Mucosa of gallbladder (tissue), 1 donor: ENCODE results near the gene DENND2A. TPM values are rescaled to one million over a fixed set of nuclear protein-coding genes. Genes with fewer than 3 reads are reported as not detected.
"Not testable (repeated sequence)": the region's sequence is repeated elsewhere in the genome, so short reads cannot be mapped to it uniquely, and the experiment has no call there.

Experiments
- DNase-seq: peaks from one replicate; pipeline ENCODE4 v3.0.0-alpha.2; 2020; ENCODE audit warnings: low spot score
- total RNA-seq: library from RNA; stranded (reverse); gene quantifications from one replicate; pipeline ENCODE4 v1.2.1, GENCODE V29; 2021
- donor health status: DM: no; HTN: no; CAD: no.

DENND2A gene
- total RNA-seq, 1 donor from 2014 or later: 14.0 TPM

DNA sequence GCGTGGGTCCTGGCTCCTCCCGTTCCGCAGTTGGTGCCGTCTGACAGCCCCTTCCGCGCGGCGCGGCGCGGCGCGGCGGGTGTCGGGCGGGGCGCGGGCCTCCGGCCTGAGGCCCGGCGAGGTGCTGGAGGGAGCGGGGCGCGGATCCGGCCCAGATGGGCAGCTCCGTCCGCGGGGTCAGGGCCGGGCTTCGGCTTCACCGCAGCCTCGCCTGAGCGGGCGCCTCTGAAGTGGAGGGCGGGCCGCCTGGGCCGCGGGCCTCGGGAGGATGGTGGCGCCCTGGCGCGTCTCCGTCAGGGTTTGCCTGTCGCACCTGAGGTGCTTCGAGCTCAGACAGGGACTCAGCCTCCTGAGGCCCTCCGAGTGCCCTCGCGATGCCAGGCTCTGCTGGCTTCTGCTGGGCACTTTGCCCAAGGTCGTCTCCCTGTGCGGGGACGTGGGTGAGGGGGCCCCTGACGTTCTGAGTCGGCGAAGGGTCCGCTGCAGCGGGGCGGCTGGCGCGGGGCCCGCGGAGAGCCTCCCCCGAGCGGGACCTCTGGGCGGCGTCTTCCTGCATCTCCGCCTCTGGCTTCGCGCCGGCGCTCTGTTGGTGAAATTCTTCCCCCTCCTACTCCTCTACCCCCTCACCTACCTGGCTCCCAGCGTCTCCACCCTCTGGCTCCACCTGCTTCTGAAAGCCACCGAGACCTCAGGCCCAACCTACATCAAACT, 32.6 kb upstream of the DENND2A start:
- DNase-seq: peak; percentile 31

DNA sequence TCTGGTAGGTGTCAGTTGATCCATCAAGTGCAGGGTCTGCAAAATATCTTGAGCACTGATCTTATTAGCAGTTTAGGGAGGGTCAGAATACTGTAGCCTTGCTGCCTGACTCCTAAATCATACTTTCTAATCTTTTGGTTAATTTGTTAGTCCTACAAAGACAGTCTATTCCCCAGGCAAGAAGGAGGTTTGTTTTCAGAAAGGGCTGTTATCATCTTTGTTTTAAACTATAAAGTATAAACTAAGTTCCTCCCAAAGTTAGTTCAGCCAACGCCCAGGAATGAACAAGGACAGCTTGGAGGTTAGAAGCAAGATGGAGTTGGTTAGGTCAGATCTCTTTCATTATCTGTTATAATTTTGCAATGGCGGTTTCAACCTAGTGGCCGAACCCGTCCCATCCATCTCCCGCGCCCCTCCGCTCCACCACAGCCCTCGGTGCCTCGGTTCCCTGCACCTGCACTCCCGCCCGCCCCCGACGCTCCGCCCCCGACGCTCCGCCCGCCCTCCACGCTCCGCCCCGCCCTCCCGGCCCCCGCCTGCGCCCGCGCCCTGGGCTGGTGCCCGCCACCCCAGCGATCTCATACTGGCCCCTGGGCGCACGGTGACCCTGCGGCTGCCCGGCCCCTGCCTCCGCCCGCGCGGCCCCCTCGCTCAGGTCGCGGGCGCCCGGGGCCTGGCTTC, 31.9 kb upstream of the DENND2A start, which contains the start of gene ADCK2:
Gene ADCK2, plus strand, starts transcription at position 564 of the 681 bp plus-strand sequence. CDS start 386 bp downstream, outside the sequence.
- peak; percentile 44 for DNase-seq

DNA sequence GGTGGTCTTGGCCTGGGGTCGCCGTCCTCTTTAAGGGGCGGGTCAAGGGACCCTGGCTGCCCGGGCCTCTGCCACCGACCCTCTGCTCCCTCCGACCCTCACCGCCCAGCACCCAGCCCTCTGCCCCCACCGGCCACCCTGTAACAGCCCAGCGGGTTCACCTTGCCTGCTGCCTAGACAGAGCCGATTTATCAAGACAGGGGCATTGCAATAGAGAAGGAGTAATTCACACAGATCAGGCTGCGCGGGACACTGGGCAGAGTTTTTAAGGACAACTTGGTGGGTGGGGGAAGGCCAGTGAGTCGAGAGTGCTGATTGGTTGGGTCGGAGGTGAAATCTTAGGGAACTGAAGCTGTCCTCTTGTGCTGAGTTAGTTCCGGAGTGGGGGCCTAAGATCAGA, 31.4 kb upstream of the DENND2A start:
- DNase-seq: no peak

DNA sequence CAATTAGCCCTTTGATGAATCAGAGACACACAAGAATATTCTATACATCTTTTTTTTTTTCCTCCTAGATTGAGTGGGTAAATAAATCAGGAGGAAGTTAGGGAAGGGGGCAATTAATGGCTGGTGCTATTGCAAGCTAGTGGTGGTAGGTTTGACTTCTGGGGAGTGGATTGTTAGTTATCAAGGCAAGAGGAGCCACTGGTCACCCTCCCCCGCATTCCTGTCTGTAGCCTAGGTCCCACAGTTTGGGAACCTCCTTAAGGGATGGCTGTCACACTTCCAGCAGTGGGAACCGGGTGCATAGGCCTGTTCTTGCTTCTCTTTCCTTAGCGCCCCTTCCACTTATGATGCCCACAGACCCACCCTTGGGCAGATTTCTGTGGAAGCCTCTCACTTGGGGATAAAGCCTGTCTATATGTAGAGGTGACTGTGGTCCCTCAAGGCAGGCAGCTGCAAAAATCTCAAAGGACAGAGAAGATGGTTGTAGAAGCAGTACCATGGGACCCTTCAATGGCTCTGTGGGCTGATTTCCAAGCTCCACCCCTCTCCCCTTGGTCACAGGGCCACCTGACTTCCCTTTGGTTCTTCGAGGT, 29.8 kb upstream of the DENND2A start:
- no peak for DNase-seq

DNA sequence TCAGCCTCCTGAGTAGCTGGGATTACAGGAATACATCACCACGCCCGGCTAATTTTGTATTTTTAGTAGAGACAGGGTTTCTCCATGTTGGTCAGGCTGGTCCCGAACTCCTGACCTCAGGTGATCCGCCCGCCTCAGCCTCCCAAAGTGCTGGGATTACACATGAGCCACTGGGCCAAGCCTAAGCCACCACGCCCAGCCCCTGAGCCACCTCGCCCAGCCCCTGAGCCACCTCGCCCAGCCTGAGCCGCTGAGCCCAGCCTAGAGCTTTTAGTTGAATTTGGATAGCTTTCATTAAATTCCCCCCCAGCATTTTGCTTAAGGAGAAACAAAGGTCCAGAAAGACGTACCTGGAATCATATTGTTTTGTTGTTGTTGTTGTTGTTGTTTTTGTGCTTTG, 29.2 kb upstream of the DENND2A start:
- DNase-seq: not testable (repeated sequence)

DNA sequence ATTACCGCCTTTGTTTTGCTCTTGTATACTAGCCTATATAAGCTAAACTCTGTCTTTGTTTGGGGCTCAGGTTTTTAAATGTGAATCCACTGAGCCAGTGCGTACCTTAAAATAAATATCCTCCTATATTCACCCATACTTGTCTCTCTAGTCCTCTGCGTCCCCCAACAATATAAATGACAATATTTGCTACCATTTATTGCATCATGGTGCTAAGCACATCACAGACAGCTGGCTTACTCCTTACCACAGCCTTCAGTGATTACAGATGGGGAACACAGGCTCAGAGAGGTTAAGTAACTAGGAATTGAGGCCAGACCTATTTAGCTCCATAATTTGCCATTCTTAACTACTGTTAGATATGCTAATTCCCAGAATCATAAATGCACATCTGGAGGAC, 28.7 kb upstream of the DENND2A start:
- no peak for DNase-seq

DNA sequence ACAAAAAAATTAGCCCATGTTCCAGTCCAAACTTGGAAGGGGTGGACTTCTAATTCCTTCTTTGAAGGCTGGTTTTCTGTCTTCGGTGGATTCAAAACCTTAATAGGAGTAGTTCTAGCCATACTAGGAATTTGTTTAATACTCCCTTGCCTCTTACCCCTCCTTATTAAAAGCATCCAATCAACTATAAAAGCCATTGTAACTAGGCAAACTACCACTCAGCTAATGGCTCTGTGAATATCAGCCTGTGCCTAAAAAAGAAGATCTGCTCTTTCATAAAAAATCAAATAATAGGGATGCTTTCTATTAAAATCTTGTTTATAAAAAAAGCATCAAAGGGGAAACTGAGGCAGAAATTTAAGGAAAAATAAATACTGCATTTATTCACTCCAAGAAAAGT, 28.0 kb upstream of the DENND2A start:
- no peak for DNase-seq

DNA sequence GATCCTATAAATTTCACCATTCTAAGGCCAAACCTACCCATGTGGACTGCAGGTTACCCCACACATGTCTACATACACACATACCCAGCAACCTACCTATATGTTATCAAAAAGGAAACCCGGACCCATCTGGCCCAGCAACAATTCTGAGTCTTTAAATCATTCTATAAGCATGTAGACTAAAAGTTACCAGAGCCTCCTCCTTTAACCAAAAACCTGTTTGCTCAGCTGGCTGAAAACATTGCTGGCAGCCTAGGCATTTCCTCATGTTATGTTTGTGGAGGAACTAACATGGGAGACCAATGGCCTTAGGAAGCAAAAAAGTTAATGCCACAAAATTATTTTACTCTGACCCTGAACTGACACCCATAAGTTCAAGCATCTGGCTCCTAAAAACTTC, 26.9 kb upstream of the DENND2A start:
- DNase-seq: no peak

DNA sequence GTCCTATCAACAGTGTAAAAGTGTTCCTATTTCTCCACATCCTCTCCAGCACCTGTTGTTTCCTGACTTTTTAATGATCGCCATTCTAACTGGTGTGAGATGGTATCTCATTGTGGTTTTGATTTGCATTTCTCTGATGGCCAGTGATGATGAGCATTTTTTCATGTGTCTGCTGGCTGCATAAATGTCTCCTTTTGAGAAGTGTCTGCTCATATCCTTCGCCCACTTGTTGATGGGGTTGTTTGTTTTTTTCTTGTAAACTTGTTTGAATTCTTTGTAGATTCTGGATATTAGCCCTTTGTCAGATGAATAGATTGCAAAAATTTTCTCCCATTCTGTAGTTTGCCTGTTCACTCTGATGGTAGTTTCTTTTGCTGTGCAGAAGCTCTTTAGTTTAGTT, 22.3 kb upstream of the DENND2A start:
- not testable (repeated sequence) for DNase-seq

DNA sequence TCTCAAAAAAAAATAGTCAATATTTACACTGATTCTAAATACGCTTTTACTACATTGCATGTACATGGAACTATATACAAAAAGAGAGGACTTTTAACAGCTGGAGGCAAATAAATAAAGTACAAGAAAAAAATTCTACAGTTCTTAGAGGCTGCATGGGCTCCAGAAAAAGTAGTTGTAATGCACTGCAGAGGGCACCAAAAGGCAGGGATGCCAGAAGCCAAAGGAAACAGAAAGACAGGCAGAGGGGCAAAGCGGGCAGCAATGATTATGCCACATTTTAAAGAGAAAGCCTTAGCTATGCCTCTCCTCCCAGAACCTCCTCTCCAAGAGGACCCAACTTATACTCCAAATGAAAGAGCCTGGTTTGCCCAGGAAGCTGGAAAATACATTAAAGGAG, 20.5 kb upstream of the DENND2A start:
- no peak for DNase-seq

DNA sequence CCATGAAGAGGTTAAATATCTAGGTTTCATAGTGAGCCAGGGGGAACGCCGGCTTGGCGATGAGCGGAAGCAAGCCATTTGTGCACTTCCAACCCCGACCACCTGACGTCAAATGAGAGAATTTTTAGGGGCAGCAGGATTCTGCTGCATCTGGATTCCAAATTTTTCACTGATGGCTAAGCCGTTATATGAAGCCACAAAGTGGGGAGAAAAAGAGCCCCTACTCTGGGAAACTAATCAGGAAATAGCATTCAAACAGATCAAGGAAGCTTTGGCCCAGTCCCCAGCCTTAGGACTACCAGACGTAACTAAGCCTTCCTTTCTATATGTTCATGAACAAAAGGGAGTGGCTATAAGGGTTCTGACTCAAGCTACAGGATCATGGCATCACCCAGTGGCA, 19.2 kb upstream of the DENND2A start:
- no peak for DNase-seq

DNA sequence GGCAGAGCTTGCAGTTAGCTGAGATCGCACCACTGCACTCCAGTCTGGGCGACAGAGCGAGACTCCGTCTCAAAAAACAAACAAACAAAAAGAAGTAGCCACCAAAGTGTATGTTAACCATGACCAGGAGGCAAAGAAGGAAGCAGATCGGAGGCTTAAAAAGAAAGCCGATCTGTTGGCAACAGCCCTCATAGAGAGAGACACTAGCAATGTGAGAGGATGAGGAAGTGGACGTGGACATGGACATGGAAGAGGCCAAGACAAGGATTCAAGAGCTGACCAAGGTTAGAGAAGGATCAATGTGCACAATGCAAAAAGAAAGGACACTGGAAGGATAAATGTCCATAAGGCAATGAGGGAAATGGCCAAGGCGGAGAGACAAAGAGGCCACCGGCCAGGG, 17.3 kb upstream of the DENND2A start:
- DNase-seq: no peak

DNA sequence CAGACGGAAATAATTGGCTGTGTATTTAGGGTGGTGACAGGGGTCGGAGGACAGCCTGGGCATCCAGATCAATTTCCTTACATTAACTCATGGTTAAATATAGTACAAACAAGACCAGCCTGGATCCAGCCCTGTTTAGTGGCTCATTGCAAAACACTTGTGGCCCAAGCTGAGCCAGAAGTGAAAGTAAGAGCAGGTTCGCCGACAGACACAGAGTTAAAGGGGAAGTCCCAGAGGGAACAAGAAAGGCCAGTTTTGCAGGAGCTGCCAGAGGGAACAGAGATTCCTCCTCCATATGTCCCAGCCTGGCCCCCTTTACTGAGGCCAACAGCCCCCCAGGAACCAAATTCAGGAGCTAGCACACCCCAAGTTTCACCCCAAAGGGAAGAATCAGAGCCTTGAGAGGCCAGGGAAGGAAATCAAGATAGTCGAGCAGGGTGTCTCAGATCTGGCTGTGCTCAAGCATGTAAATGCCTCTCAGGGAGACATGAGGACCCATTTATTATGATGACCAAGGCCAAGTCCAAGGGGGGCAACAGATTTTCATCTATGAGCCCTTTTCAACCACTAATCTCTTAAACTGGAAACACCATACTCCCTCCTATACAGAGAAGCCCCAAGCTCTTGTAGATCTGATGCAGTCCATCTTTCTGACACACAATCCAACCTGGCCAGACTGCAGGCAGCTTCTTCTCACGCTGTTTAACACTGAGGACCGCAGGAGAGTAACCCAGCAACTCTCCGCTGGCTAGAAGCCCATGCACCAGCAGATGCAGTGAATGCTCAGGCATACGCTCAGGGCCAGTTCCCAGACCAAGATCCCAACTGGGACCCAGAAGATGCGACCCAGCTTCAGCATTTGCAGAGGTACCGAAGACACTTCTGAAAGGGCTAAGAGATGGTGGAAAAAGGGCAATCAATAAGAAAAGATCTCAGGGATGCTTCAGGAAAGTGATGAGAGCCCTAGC, 16.2 kb upstream of the DENND2A start:
- peak; percentile 73 for DNase-seq

DNA sequence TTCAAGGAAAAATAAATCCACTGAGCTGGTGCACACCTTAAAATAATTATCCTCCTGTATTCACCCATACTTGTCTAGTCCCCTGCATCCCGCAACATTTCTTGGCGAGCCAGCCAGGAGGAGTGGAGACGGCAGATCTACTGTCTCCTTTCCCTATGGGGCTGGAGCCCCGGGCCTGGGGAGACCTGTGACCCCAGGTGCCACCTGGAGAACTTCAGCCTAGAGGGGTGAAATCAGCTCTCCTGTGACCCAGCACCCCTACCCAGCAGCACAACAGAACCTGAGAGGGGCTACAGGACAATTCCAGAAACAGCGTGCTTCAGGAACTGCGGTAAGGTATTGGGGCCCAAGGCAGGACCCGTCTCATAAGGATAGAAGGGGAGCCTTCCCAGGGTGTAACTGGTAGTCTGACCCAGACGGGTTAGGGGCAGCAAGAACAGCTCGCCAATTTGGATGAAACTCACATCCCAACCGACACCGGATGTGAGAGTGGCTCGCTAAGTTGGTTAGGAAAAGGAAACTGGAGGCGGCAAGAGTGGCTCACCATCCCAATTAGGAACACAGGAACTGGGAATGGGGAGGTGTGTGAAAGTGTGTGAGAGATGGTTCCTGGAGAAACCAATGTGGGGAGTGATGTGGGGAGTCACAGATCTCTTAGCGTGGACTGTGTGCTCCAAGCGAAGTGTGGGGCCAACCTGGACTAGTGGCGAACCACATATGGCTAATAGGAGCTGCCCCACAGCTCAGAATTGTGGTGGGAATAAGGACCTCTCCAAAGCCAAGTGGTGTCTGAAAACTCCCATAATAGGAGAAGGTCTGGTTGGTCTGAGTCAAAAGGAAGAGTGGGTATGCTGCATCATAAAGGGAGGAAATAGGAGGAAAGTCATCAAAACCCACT, 15.1 kb upstream of the DENND2A start:
- DNase-seq: no peak

DNA sequence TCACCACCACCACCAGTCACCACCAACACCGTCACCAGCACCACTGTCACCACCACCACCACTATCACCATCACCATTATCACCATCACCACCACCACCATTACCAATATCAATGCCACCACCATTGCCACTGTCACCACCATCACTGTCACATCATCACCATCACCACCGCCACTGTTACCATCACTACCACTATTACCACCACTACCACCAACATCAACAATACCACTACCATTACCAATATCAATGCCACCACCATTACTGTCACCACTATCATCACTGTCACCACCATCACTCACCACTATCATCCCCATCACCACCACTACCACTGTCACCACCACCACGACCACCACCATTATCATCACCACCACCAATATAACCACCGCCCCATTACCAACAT, 14.0 kb upstream of the DENND2A start:
- DNase-seq: no peak

DNA sequence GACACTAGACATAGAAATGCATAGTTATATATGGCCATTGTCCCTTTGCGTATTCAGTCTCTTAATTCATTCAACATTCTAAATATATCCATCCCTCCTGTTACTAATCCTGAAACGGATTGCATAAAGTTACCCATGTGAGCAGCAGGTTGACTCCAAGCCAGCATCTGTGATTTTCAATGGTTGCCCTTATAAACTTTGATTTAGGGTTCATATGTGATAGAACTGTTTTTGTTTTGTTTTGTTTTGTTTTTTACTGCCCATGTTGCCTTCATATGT, 13.4 kb upstream of the DENND2A start:
- no peak for DNase-seq

DNA sequence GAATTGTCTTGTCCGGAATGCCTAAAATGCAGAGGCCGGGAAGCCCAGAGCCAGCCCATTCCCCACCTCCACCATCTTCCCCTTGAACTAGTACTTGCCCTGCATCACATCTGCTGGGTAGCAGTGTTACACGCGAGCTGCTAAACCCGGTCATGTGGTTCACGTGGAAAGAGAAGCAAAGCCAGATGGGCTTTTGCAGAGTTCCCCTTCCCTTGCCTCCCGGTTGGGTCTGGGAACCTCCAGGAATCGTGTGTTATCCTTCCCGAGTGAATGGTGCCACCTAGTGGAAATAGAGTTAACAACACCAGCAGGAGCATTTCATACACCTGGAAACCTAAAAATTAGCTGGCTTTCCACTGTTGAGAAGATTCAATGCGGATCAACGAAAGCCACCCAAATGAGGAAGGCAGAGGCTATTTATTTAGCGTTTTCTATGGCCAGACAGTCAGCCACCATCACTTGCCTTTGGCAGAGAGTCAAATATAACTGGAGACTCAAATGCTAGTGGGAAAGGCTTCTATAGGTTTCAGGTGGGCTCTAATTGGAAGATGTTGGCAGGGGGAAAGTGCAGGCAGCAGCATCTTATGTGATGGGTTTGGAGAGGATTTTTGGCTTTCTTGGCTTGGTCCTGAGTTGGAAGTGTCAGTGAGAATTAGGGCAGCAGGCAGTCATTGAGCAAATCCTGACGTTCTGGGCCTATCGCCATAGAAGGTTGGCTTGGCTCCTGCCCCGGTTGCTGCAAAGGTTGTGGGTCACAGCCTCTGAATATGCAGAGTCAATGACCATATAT, 12.9 kb upstream of the DENND2A start:
- DNase-seq: peak; percentile 68

DNA sequence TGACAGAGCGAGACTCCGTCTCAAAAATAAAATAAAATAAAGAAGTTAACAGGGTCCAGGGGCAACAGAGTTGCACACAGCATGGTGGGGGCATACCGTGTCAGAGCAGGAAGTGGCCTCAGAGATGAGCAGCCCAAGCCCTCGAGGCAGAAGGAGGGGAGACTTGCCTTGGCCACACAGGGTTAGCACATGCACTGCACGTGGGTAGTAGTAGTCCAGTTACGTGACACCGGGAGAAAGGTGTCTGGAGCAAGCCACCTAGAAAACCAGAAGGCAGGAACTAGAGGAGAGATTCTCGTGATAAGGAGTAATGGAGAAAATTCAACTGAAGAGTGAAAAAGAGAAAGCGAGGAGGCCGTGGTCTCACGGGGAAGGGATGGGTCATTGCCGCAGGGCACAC, 9.8 kb upstream of the DENND2A start:
- DNase-seq: no peak

DNA sequence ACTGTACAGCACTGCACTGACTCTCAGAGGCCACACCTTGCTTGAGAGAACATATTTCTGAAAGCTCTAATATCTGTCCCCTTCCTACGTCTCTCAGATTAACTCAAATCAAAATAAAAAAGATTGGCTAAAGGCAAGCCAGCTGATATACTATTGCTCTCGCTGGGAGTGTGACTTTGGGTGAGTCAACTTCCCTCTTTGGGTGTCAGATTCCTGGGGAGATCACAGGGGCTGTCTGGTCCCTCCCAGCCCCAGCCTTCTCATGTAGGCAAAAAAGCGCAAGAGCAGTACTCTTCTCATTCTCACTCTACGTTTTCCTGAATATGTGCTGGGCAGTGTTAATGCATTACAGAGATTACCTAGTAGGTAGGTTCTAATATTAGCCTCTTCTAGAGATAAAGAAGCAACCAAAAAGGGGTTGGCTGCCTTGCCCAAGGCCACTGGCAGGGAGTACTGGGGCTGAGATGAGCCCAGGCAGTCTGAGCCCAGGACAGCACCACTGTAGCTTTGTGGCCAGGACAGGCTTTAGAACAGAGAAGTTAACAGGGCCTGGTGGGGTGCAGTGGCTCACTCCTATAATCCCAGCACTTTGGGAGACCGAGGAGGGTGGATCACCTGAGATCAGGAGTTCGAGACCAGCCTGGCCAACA, 9.1 kb upstream of the DENND2A start:
- no peak for DNase-seq
